Activated gamma-delta T cell treated with anti-CD3 and anti-CD28 coated beads, Interleukin-2, amount 50 U/mL, for 16 hours (primary cell): ENCODE results near the gene ITFG1.
"Not testable (repeated sequence)": the region's sequence is repeated elsewhere in the genome, so short reads cannot be mapped to it uniquely, and the experiment has no call there.

ENCODE experiments used
- DNase-seq: peaks from one replicate; pipeline ENCODE4 v3.0.0-alpha.2; 2020; ENCODE audit warnings: low read depth

ITFG1 gene

GRCh38 chr16:47473792-47474191 lies 12.9 kb upstream of the ITFG1 start:
- DNase-seq = no peak

GRCh38 chr16:47473004-47473403 lies 12.1 kb upstream of the ITFG1 start:
- DNase-seq = not testable (repeated sequence)

- DNase-seq = no peak
Observed at GRCh38 chr16:47470810-47471209, 9.9 kb upstream of the ITFG1 start.

GRCh38 chr16:47470211-47470610 lies 9.3 kb upstream of the ITFG1 start:
- DNase-seq = no peak

GRCh38 chr16:47469227-47469626 lies 8.4 kb upstream of the ITFG1 start:
- no peak for DNase-seq

GRCh38 chr16:47468070-47468689 lies 7.3 kb upstream of the ITFG1 start:
- DNase-seq = not testable (repeated sequence)

GRCh38 chr16:47467501-47467900 lies 6.6 kb upstream of the ITFG1 start:
- no peak for DNase-seq

- DNase-seq = no peak
Observed at GRCh38 chr16:47465919-47466630, 5.2 kb upstream of the ITFG1 start.

- DNase-seq = no peak
Observed at GRCh38 chr16:47463771-47464624, 3.1 kb upstream of the ITFG1 start.

- no peak for DNase-seq
Observed at GRCh38 chr16:47461598-47462266, 869 bp upstream of the ITFG1 start.

GRCh38 chr16:47460359-47460710 lies 528 bp downstream of the ITFG1 start:
- no peak for DNase-seq

- DNase-seq = no peak
Observed at GRCh38 chr16:47459603-47460002, 1.3 kb downstream of the ITFG1 start.

- no peak for DNase-seq
Observed at GRCh38 chr16:47458331-47458730, 2.5 kb downstream of the ITFG1 start.

- no peak for DNase-seq
Observed at GRCh38 chr16:47449788-47450187, 11.1 kb downstream of the ITFG1 start.

GRCh38 chr16:47448830-47449575 lies 11.9 kb downstream of the ITFG1 start:
- no peak for DNase-seq

- no peak for DNase-seq
Observed at GRCh38 chr16:47446431-47446830, 14.4 kb downstream of the ITFG1 start.

- DNase-seq = not testable (repeated sequence)
Observed at GRCh38 chr16:47442884-47443283, 18.0 kb downstream of the ITFG1 start.

- not testable (repeated sequence) for DNase-seq
Observed at GRCh38 chr16:47440066-47440465, 20.8 kb downstream of the ITFG1 start.

GRCh38 chr16:47434274-47434673 lies 26.6 kb downstream of the ITFG1 start:
- DNase-seq = not testable (repeated sequence)

- DNase-seq = no peak
Observed at GRCh38 chr16:47431960-47432359, 28.9 kb downstream of the ITFG1 start.

GRCh38 chr16:47426806-47427205 lies 34.1 kb downstream of the ITFG1 start:
- DNase-seq = no peak

- DNase-seq = no peak
Observed at GRCh38 chr16:47424846-47425245, 36.0 kb downstream of the ITFG1 start.
